Colonic mucosa (tissue), 4 donors: Measurements from ENCODE around the gene ARHGAP22. TPM values are rescaled to one million over a fixed set of nuclear protein-coding genes. Genes with fewer than 3 reads are reported as not detected.

Experiments used
- DNase-seq: peaks from one replicate; pipeline ENCODE4 v3.0.0-alpha.2; 2020
- H3K27ac ChIP-seq: fragments of 200-600 bp; one replicate; pipeline ENCODE4 v1.8.0; 2021
- H3K27me3 ChIP-seq: fragments of 200-600 bp; one replicate; pipeline ENCODE4 v1.8.0; 2021
- H3K36me3 ChIP-seq: fragments of 200-600 bp; one replicate; pipeline ENCODE4 v1.8.0; 2021
- H3K4me1 ChIP-seq: fragments of 200-600 bp; one replicate; pipeline ENCODE4 v1.8.0; 2021; ENCODE audit warnings: mild to moderate bottlenecking
- H3K4me3 ChIP-seq: fragments of 200-600 bp; one replicate; pipeline ENCODE4 v1.8.0; 2021
- H3K9ac ChIP-seq, 2 donors: one replicate each; pipeline ENCODE4 v1.7.0; 2013; ENCODE audit warnings: control low read depth in 2 of 2, low read depth in 2 of 2, low read length in 2 of 2
- H3K9me3 ChIP-seq: fragments of 200-600 bp; one replicate; pipeline ENCODE4 v1.8.0; 2021
- intact Hi-C: fragments of 100-400 bp; cut with DNase I; formaldehyde crosslinking; loops from one replicate; pipeline ENCODE4 v1.14.1; 2022
- total RNA-seq, 2 donors: library from RNA; stranded (reverse); fragmentation: NEBNext Ultra II Directional in 1 of 2; extraction: Animal tissue kit (Norgen Biotek cat#: 25700) in 1 of 2; gene quantifications; one replicate each; pipeline ENCODE4 v1.2.1, GENCODE V29; 2021
- TF ChIP-seq, protein P1 (sequence below): fragments of 200-600 bp; IDR thresholded peaks from one replicate; pipeline ENCODE4 v1.8.0; 2022; ENCODE audit warnings: antibody characterized with exemption, mild to moderate bottlenecking
- donor health status: healthy.
- donor health status: DM: no; HTN: no; CAD: no.
- donor health status: DM: no; HTN: no; CAD: no.

ARHGAP22 gene
- total RNA-seq, 2 donors from 2014 or later = 0.86 to 1.6 TPM

DNA sequence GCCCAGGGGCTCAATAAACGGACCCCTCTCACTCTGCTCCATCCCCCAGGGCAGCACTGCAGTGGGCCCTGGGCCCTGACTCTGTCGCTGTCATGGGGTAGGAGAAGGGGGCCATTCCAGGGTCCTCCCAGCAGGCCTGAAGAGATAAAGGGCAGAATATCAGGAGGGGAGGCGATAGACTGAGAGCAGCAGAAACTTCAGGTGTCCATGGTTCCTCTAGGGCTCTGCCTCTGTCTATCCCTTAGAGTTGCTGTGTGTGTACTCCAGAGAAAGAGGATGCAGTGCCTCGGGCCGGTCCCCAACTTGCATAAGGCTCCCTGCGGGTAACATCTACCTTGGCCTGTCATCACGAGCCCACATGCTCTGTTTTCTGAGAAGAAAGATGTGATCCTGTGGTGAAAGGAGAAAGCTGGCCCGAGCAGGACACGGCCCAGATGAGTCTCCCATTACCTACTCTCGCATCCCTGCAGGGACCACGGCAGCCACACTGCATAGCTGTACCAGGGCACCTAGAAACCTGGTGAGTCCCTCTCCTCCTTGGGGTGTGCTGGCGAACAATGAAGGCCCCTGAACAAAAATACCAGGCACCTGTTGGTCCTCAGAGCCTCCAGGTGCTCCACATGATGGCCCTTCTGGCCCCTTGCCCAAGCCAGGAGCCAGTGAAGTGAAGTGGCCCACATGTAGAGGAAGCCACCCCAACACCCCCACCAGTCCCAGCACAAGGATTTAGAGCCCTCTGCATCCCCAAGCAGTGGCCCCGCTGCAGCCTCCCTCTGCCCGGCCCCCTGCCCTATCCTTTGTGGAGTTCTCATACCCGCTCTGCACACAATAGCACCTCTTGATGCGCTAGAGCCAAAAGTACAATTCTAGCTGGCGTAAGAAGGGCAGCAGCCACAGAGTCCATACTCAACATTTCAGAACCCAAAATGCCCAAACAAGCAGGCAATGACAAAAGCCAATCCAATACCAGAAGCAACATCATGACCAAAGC, 106.8 kb downstream of the ARHGAP22 start:
- intact Hi-C loops = no loop called here
- TF ChIP-seq, protein P1, sequence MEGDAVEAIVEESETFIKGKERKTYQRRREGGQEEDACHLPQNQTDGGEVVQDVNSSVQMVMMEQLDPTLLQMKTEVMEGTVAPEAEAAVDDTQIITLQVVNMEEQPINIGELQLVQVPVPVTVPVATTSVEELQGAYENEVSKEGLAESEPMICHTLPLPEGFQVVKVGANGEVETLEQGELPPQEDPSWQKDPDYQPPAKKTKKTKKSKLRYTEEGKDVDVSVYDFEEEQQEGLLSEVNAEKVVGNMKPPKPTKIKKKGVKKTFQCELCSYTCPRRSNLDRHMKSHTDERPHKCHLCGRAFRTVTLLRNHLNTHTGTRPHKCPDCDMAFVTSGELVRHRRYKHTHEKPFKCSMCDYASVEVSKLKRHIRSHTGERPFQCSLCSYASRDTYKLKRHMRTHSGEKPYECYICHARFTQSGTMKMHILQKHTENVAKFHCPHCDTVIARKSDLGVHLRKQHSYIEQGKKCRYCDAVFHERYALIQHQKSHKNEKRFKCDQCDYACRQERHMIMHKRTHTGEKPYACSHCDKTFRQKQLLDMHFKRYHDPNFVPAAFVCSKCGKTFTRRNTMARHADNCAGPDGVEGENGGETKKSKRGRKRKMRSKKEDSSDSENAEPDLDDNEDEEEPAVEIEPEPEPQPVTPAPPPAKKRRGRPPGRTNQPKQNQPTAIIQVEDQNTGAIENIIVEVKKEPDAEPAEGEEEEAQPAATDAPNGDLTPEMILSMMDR = no peak
- Histone ChIP-seq H3K27me3 (no peaks in the 10 kb centered on the region), H3K36me3 (no peaks in the 10 kb centered on the region), H3K27ac (no peak overlapping the region), H3K9ac (no peak overlapping the region), H3K4me1 (no peaks in the 10 kb centered on the region), H3K4me3 (no peak overlapping the region), H3K9me3 (no peaks in the 10 kb centered on the region)
- DNase-seq = peak; percentile 12

DNA sequence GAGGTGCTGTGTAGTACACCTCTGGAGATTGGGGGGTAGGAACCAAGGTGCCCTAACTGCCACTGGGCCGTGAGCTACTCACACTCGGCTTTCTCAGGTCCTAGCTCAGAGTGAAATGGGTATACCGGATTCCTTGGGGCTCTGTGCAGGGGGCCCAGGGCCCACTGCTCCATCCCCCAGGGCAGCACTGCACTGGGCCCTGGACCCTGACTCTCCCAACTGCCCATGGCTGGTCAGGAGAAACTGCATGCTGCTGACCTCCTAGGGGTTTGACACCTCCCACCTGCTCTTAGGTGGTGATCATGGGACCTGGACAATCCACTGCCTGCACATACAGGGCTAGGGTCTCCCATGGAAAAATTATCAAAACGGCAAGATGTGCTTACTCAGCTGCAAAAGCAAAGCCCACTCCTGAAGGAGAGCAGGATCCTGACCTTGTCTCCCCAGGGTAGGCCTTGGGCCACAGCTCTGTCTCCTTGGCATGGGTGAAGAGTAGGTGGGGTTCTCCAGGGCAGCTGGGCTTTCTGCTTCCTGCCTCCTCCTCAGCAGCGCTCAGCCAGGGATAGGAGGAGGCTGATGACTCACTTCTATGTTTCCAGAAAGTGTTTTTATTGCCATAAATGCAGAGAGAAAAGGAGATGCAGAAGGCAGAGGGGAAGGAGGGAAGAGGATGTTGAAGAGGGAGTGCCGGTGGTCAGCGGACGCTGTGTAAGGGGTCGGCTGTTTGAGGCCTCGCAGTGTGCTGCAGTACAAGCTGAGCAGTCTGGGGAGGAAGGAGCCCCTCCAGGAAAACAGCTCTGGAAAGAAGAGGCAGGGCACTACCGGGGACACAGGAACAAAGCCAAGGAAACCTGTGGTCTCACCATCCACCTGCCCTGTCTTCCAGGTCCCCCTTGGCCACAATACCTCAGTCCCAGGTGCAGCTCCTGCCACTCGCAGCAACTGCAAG, 107.8 kb downstream of the ARHGAP22 start:
- Histone ChIP-seq H3K4me1 (no peaks in the 10 kb centered on the region), H3K27me3 (no peaks in the 10 kb centered on the region), H3K36me3 (no peaks in the 10 kb centered on the region), H3K9me3 (no peaks in the 10 kb centered on the region), H3K27ac (no peak overlapping the region), H3K9ac (no peak overlapping the region), H3K4me3 (no peak overlapping the region)
- peak; percentile 17 for DNase-seq
- intact Hi-C loops = no loop called here
- TF ChIP-seq, protein P1 = no peak

DNA sequence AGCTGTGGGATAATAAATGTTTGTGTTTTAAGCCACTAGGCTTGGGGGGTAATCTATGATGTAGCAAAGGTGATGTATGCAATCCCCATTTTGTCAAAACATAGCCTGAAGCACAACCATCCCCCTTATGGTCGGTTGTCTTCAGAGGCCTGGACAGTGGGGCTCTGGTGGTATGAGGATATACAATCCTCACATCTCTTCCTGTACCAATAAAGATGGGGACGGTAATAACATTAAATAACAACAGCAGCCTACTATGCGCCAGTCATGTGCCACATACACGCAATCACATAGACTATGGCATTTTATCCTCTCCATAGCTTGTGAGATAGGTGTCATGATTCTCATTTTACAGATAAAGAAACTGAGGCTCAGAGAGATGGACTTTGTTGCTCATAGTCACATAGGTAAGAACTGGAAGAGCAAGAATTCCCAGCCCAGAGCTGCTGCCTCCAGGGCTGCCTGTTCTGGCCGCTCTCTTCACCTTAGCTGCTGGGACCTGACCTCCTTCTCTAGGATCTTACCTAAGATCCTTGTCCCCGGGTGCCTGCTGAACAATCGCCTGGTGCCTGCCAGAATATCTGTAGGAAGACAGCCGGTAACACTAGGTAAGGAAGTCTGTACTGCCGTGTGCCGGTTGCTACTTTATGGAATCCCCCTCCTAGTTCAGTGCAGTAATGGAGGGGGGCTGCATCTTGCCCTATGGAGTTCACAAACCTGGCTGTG, 108.6 kb downstream of the ARHGAP22 start:
- Histone ChIP-seq H3K27me3 (no peaks in the 10 kb centered on the region), H3K27ac (no peak overlapping the region), H3K9ac (no peak overlapping the region), H3K4me1 (no peaks in the 10 kb centered on the region), H3K36me3 (no peaks in the 10 kb centered on the region), H3K4me3 (no peak overlapping the region), H3K9me3 (no peaks in the 10 kb centered on the region)
- DNase-seq = no peak
- intact Hi-C loops = no loop called here
- TF ChIP-seq, protein P1 = no peak

DNA sequence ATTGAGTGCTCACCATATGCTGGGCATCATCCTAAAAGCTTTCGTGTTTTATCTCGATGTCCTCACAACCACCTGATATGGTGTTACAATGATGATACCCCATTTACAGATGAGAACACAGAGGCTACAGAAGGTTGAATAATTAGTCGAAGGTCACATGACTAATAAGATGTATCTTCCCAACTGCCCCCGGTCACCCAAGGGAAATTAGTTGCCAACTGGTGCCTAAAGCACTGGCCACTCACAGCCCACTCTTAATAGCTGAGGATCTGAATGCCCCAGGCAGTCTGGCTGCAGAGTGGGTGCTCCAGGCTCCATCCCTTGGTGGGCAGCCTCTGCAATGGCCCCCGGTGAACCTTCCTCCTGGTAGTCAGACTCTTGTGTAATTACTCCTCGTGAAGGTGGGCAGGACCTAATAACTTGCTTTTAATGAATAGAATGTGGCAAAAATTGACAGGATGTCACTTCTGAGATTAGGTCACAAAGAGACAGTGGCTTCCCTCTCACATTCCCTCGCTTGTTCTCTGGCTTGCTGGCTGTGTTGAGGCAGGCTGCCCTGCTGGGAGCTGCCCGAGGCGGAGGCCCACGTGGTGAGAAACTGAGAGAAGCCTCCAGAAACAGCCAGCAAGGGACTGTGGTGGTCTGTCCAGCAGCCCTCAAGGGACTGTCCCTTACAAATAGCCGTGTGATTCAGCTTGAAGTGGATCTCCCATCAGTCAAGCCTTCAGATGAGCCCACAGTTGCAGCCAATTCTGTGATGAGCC, 109.4 kb downstream of the ARHGAP22 start:
- TF ChIP-seq, protein P1 = no peak
- Histone ChIP-seq H3K27ac (no peak overlapping the region), H3K9ac (no peak overlapping the region), H3K4me1 (no peaks in the 10 kb centered on the region), H3K4me3 (no peak overlapping the region), H3K9me3 (no peaks in the 10 kb centered on the region), H3K27me3 (no peaks in the 10 kb centered on the region), H3K36me3 (no peaks in the 10 kb centered on the region)
- DNase-seq = peak; percentile 9
- intact Hi-C loops = no loop called here
